GM19397 (cell line): ENCODE results near the gene XPO6.
"Not testable (repeated sequence)": the region's sequence is repeated elsewhere in the genome, so short reads cannot be mapped to it uniquely, and the experiment has no call there.

Experiments used
- ATAC-seq: cut with Tn5 transposase; IDR thresholded peaks from one replicate; pipeline ENCODE4 v1.9.1; 2021; ENCODE audit warnings: mild to moderate bottlenecking, moderate library complexity; ENCODE audit not compliant: unreplicated experiment

The XPO6 gene

GRCh38 chr16:28211758-28212531 is at the start of gene XPO6:
XPO6 (minus strand) TSS chr16:28211965; CDS start chr16:28211368, 597 bp downstream.
- peak; percentile 82 for ATAC-seq

- ATAC-seq = no peak
Measured at GRCh38 chr16:28260193-28260592, 48.4 kb upstream of the XPO6 start.

- ATAC-seq = no peak
Measured at GRCh38 chr16:28259781-28260150, 48.0 kb upstream of the XPO6 start.

- no peak for ATAC-seq
Measured at GRCh38 chr16:28259091-28259780, 47.5 kb upstream of the XPO6 start.

GRCh38 chr16:28258567-28258966 is 46.8 kb upstream of the XPO6 start:
- ATAC-seq = no peak

DNA sequence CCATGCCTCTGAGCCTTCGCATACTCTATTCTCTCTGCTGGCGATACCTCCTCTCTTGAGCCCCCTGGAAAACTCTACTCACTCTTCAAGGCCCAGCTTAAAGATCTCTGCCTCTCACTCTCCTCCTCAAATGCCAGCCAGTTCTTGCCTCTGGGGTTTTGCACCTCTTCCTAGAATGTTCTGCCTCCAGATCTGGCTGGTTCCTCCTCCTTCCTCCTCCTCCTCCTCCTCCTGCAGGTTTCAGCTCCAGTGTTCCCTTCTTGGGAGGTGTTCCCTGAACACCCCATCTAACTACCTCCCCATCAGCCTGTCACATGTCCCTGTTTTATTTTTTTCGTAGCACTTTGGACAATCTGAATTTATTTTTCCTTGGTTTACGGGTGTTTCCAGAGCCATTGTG is 45.5 kb upstream of the XPO6 start:
- ATAC-seq = no peak

- ATAC-seq = no peak
Measured at GRCh38 chr16:28255838-28256237, 44.1 kb upstream of the XPO6 start.

DNA sequence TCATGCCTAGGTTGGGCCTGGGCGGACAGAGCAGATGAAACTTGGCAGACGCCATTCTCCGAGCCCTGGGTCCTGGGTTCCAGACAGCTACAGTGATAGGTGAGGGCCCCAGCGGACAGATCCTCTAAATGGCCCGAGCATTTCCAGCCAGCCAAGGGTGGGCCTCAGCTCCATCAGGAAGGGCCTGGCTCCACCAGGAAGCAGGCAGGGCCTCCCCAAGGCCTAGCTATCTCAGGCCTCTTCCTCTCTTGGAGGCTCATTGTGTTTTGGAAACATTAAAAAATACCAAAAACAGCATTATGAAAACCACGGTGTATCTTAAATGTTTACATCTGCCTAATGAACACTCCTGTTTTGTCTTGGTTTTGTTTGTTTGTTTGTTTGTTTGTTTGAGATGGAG is 42.4 kb upstream of the XPO6 start:
- no peak for ATAC-seq

GRCh38 chr16:28250999-28251398 is 39.2 kb upstream of the XPO6 start:
- ATAC-seq = no peak

DNA sequence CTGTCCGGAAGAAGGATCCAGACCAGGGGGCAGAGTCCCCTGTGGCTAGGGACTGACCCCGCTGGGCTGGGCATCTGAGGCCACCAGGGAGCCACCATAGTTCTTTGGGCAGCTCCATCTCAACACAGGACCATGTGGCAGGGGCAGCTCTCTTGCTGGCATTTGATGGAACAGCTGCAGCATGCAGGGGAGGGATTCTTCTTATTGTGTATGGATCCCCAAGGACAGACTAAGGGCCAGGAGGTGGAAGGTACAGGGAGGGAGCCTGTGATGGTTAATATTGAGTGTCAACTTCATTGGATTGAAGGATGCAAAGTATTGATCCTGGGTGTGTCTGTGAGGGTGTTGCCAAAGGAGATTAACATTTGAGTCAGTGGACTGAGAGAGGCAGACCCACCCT is 37.7 kb upstream of the XPO6 start:
- ATAC-seq = not testable (repeated sequence)

DNA sequence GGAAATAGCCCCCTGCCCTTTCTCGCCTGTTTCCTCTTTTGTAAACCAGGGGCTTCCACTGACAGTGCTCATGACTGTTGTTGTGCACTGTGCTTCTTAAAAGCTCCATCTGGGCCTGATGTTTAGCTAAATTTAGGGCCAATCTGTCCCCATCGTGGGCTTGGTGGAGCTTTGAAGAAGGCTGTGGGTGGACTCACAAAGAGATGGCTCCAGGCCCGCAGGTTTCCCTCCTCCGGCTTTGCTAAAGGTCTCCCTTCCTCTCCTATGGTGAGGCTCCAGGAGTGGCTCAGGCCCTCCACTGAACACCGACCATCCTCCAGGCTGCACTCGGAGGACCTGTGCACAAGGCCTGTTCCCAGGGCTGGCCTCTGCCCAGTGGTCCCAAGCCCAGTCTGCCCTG is 30.2 kb upstream of the XPO6 start:
- ATAC-seq = no peak

GRCh38 chr16:28237754-28238357 is 26.1 kb upstream of the XPO6 start:
- ATAC-seq = no peak

DNA sequence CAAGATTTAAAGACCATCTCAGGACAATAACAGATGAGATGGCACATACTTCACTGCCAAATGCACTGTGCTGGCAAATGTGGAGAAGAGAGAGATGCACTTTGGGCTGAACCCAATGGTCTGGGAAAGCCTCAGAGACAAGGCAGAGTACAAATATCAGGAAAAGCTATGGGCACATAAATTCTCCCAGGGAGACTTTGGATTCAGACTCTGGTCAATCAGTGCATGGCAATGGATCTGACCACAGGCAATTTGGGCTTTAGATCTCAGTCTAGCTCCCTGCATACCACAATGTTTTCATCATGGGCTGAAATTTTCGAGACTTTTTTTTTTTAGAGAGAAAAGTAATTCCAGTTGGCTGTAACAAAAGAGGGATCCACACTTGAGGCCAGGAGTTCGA is 20.0 kb upstream of the XPO6 start:
- no peak for ATAC-seq

DNA sequence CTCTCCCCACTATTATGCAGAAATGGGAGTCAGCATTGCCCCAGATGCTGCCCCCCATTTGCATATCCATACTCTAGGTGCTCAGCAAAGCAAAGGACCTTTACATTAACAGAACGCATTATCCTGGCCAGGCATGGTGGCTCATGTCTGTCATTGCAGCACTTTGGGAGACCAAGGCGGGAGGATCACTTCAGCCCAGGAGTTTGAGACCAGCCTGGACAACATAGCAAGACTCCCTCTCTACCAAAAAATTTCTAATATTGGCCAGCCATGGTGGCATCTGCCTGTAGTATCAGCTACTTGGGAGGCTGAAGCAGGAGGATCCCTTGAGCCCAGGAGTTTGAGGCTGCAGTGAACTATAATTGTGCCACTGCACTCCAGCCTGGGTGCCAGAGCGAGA is 12.1 kb upstream of the XPO6 start:
- ATAC-seq = not testable (repeated sequence)

- ATAC-seq = not testable (repeated sequence)
Measured at GRCh38 chr16:28219777-28220176, 8.0 kb upstream of the XPO6 start.

- ATAC-seq = no peak
Measured at GRCh38 chr16:28219282-28219681, 7.5 kb upstream of the XPO6 start.

GRCh38 chr16:28218109-28218508 is 6.3 kb upstream of the XPO6 start:
- no peak for ATAC-seq

GRCh38 chr16:28217326-28217725 is 5.6 kb upstream of the XPO6 start:
- ATAC-seq = no peak

DNA sequence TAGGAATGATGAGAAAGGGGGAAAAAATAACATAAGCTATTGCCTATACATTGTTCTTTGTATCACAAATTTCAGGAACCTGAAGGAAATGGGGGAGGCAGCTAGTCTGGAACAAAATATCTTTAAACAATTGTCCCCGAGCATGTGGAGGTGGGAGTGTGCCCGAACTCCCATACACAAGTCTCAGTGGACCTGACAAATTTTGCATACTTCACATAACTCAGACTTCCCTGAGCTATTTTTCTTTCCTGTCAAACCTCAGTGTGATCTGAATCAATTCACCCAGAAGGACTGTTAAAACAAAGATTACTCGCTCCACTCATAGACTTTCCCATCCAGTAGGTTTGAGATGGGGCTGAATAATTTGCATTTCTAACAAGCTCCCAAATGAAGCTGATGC is 1.6 kb upstream of the XPO6 start:
- no peak for ATAC-seq

- ATAC-seq = no peak
Measured at GRCh38 chr16:28212532-28212873, 738 bp upstream of the XPO6 start.

DNA sequence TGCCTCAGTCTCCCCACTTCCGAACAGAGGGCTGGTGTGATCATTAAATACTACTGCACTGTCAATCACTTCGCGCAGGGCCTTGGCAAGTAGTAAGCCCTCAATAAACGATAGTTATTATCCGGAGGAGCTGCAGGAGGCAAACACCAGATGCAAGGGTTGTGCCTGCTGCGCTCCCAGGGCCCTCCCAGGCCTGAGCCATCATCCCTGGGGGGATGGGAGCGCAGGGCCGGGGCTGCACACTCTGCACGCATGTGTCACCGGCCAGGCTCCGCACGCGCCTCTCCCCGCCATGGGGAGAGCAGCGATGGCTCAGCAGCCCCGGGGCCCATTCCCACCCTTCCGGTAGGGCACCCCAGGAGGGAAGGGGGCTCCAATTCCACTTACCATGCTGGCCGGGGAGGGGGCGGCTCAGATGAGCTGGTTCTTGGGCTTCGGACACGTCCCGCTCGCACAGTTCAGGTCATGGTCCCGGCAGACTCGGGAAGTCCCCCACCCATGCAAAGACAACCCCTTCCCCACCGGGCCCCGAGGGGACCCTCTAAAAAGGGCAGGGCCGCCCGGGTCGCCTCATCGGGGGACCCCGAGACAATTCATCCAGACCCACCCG is 681 bp downstream of the XPO6 start:
- peak; percentile 33 for ATAC-seq

- no peak for ATAC-seq
Measured at GRCh38 chr16:28210264-28210663, 1.5 kb downstream of the XPO6 start.
